Colon (tissue), 2 donors: Measurements from ENCODE around the gene S100A11.

Experiments used
- FAIRE-seq: peaks from 2 replicates; lab custom pipeline; 2012; peaks lifted over from hg19 to GRCh38; lab: Jason Lieb, UNC
- donor health status: control.
- donor health status: control.

The S100A11 gene

GRCh38 chr1:152001631-152002584 is 34.9 kb downstream of the S100A11 start:
- FAIRE-seq = no peak

GRCh38 chr1:152000964-152001630 is 35.7 kb downstream of the S100A11 start:
- no peak for FAIRE-seq

- no peak for FAIRE-seq
Measured at GRCh38 chr1:151998611-151999362, 38.0 kb downstream of the S100A11 start.

- no peak for FAIRE-seq
Measured at GRCh38 chr1:151997284-151997570, 39.6 kb downstream of the S100A11 start.

- FAIRE-seq = no peak
Measured at GRCh38 chr1:151995774-151996173, 41.0 kb downstream of the S100A11 start.

GRCh38 chr1:151994956-151995355 is 41.8 kb downstream of the S100A11 start:
- FAIRE-seq = no peak

GRCh38 chr1:151993734-151994496 is 42.9 kb downstream of the S100A11 start, which contains the start of gene S100A10:
TSS of gene S100A10 (minus strand) at chr1:151993859. CDS start at chr1:151986230, 7,629 bp downstream.
- no peak for FAIRE-seq

GRCh38 chr1:151993084-151993733 is 43.6 kb downstream of the S100A11 start:
- no peak for FAIRE-seq

- no peak for FAIRE-seq
Measured at GRCh38 chr1:151992303-151993083, 44.3 kb downstream of the S100A11 start.

- FAIRE-seq = no peak
Measured at GRCh38 chr1:151991663-151992302, 45.0 kb downstream of the S100A11 start.

GRCh38 chr1:151990856-151991198 is 46.0 kb downstream of the S100A11 start:
- no peak for FAIRE-seq

- no peak for FAIRE-seq
Measured at GRCh38 chr1:151990058-151990855, 46.5 kb downstream of the S100A11 start.

- no peak for FAIRE-seq
Measured at GRCh38 chr1:151989211-151989862, 47.5 kb downstream of the S100A11 start.

GRCh38 chr1:151988405-151988923 is 48.3 kb downstream of the S100A11 start:
- no peak for FAIRE-seq

- no peak for FAIRE-seq
Measured at GRCh38 chr1:151986501-151987190, 50.2 kb downstream of the S100A11 start.

- no peak for FAIRE-seq
Measured at GRCh38 chr1:151985768-151986167, 51.0 kb downstream of the S100A11 start.

- no peak for FAIRE-seq
Measured at GRCh38 chr1:151985270-151985669, 51.5 kb downstream of the S100A11 start.
